ENCODE results near the gene RASGEF1B. TPM values are rescaled to one million over a fixed set of nuclear protein-coding genes. Genes with fewer than 3 reads are reported as not detected.
A peak's percentile ranks its signal among the peaks of the same experiment; 100 is the strongest.

Gene RASGEF1B
- total RNA-seq, 1 experiment from 2014 or later: 7.5 TPM

GRCh38 chr4:81410680-81411079 lies 61.0 kb downstream of the RASGEF1B start:
- Histone ChIP-seq H4K20me1 (ENCODE audit: control insufficient read depth, insufficient read depth, insufficient read length) (no peaks in the 10 kb centered on the region), H3K27ac (ENCODE audit: insufficient read length, low read depth, low read length) (no peak overlapping the region), H2BK15ac (ENCODE audit: low read depth, low read length) (no peak overlapping the region), H3K56ac (ENCODE audit: insufficient read length, low read depth, low read length) (no peak overlapping the region), H3K79me1 (ENCODE audit: insufficient read depth, low read depth, low read length, poor library complexity, severe bottlenecking) (no peaks in the 10 kb centered on the region), H3K18ac (ENCODE audit: insufficient read length, low read depth, low read length) (no peak overlapping the region), H4K91ac (ENCODE audit: insufficient read length, low read depth, low read length) (no peak overlapping the region), H2BK12ac (ENCODE audit: insufficient read length, low read depth, low read length) (no peak overlapping the region), H3K4me1 (ENCODE audit: insufficient read depth, low read length) (no peaks in the 10 kb centered on the region), H2BK5ac (ENCODE audit: insufficient read length, low read length) (no peak overlapping the region), H3K27me3 (ENCODE audit: insufficient read depth, low read length) (no peaks in the 10 kb centered on the region), H3T11ph (ENCODE audit: low read length) (no peak overlapping the region), H3K4me2 (ENCODE audit: insufficient read depth, insufficient read length, low read length) (no peak overlapping the region), H2AK5ac (ENCODE audit: insufficient read length, low read length) (no peak overlapping the region), H3K4ac (ENCODE audit: low read depth, low read length) (no peak overlapping the region), H3K9ac (ENCODE audit: extremely low read depth, insufficient read length, low read length) (no peak overlapping the region), H3K14ac (ENCODE audit: insufficient read depth, low read length) (no peak overlapping the region; the same call in 1 of the 2 replicates), H2BK120ac (ENCODE audit: low read depth, low read length, poor library complexity, severe bottlenecking) (no peak overlapping the region), H3K79me2 (ENCODE audit: insufficient read depth, low read length) (no peaks in the 10 kb centered on the region), H3K23ac (ENCODE audit: insufficient read length, low read depth, low read length) (no peak overlapping the region), H3K9me3 (ENCODE audit: control insufficient read depth, low read depth, low read length) (no peaks in the 10 kb centered on the region), H4K8ac (replicated peaks; ENCODE audit: insufficient read length, low read depth, low read length) (no peak overlapping the region), H4K5ac (ENCODE audit: insufficient read length, low read depth, low read length) (no peak overlapping the region), H3K23me2 (ENCODE audit: insufficient read length, low read depth, low read length, poor library complexity, severe bottlenecking) (no peaks in the 10 kb centered on the region), H2AFZ (ENCODE audit: low read length) (no peak overlapping the region), H2BK20ac (ENCODE audit: low read depth, low read length, poor library complexity, severe bottlenecking) (no peak overlapping the region)
- TF ChIP-seq CTCF (conservative IDR thresholded peaks at IDR 0.05): no peak
- peaks cover 4 to 8% (median 4%) of the 10 kb centered on the region in 3 experiments; a peak in 4 of 7 replicates for H3K36me3 Mint-ChIP-seq (ENCODE audit: insufficient read depth in 1 of 3, low read depth in 3 of 3)
- no peak overlapping the region for H3K4me3 Mint-ChIP-seq
- H3K4me1 Mint-ChIP-seq: peaks cover 5 to 8% of the 10 kb centered on the region in 2 experiments; a peak in 2 of 4 replicates
- no peak for DNase-seq
- no CpG with 5 or more reads among the region's 2 CpGs for WGBS (ENCODE audit: extremely low coverage, insufficient read length, low lambda C conversion rate)
- H3K9me3 Mint-ChIP-seq: peaks cover 5 to 8% of the 10 kb centered on the region in 2 experiments; a peak in 3 of 5 replicates
- H3K27me3 Mint-ChIP-seq (ENCODE audit: low read depth): no peaks in the 10 kb centered on the region
- H3K27ac Mint-ChIP-seq: peak overlapping the region in 1 of 3 experiments; percentile 11; a peak in 1 of 7 replicates

All from H9 (cell line).